Memory B cell (primary cell): Measurements from ENCODE around the gene IL22RA1.
A peak's percentile ranks its signal among the peaks of the same experiment; 100 is the strongest.

Source experiments
- ATAC-seq: fragments of 150-1000 bp; cut with Tn5 transposase; 2 replicates; pipeline ENCODE4 v1.10.0; 2021; ENCODE audit warnings: low read depth, mild to moderate bottlenecking, moderate library complexity
- DNase-seq, 2 donors: peaks; one replicate each; pipeline ENCODE4 v3.0.0; 2022; ENCODE audit warnings: low spot score in 2 of 2
- H3K27ac Mint-ChIP-seq: one replicate; pipeline ENCODE4 v1.8.0; 2022; ENCODE audit warnings: mild to moderate bottlenecking, moderate library complexity, mixed read lengths
- H3K27me3 Mint-ChIP-seq: one replicate; pipeline ENCODE4 v1.8.0; 2022; ENCODE audit warnings: mixed read lengths
- H3K36me3 Mint-ChIP-seq: one replicate; pipeline ENCODE4 v1.8.0; 2022; ENCODE audit warnings: mild to moderate bottlenecking, mixed read lengths
- H3K4me1 Mint-ChIP-seq: one replicate; pipeline ENCODE4 v1.8.0; 2022; ENCODE audit warnings: mixed read lengths
- H3K4me3 Mint-ChIP-seq: one replicate; pipeline ENCODE4 v1.8.0; 2022; ENCODE audit warnings: mild to moderate bottlenecking, moderate library complexity, mixed read lengths
- H3K9me3 Mint-ChIP-seq: one replicate; pipeline ENCODE4 v1.8.0; 2022; ENCODE audit warnings: mixed read lengths

The IL22RA1 gene

GRCh38 chr1:24178407-24178806 is 35.5 kb upstream of the IL22RA1 start:
- ATAC-seq = no peak
- H3K9me3 Mint-ChIP-seq = peaks cover 5% of the 10 kb centered on the region
- peaks cover 37% of the 10 kb centered on the region for H3K36me3 Mint-ChIP-seq
- H3K4me1 Mint-ChIP-seq = peaks cover 38% of the 10 kb centered on the region
- no peak for DNase-seq
- H3K27me3 Mint-ChIP-seq = no peaks in the 10 kb centered on the region
- H3K4me3 Mint-ChIP-seq = no peak overlapping the region
- H3K27ac Mint-ChIP-seq = no peak overlapping the region

GRCh38 chr1:24177161-24177560 is 34.2 kb upstream of the IL22RA1 start:
- Mint-ChIP-seq H3K9me3 (peaks cover 5% of the 10 kb centered on the region), H3K27me3 (no peaks in the 10 kb centered on the region), H3K4me3 (no peak overlapping the region), H3K36me3 (peaks cover 39% of the 10 kb centered on the region), H3K27ac (peak overlapping the region; percentile 62), H3K4me1 (peaks cover 38% of the 10 kb centered on the region)
- DNase-seq (no peak), ATAC-seq (no peak)

- H3K4me3 Mint-ChIP-seq = no peak overlapping the region
- no peak for DNase-seq
- H3K27ac Mint-ChIP-seq = no peak overlapping the region
- no peak for ATAC-seq
- H3K36me3 Mint-ChIP-seq = peaks cover 33% of the 10 kb centered on the region
- peaks cover 5% of the 10 kb centered on the region for H3K9me3 Mint-ChIP-seq
- H3K4me1 Mint-ChIP-seq = peaks cover 27% of the 10 kb centered on the region
- no peaks in the 10 kb centered on the region for H3K27me3 Mint-ChIP-seq
These were observed 32.3 kb upstream of the IL22RA1 start for GRCh38 chr1:24175033-24175755.

GRCh38 chr1:24173638-24174575 is 31.0 kb upstream of the IL22RA1 start:
- Mint-ChIP-seq H3K27ac (peak overlapping the region; percentile 37), H3K4me3 (no peak overlapping the region), H3K4me1 (peaks cover 23% of the 10 kb centered on the region)

GRCh38 chr1:24172598-24172997 is 29.7 kb upstream of the IL22RA1 start:
- no peak for DNase-seq
- Mint-ChIP-seq H3K9me3 (peaks cover 5% of the 10 kb centered on the region), H3K27me3 (no peaks in the 10 kb centered on the region), H3K4me3 (no peak overlapping the region), H3K4me1 (peaks cover 26% of the 10 kb centered on the region), H3K36me3 (peaks cover 34% of the 10 kb centered on the region), H3K27ac (no peak overlapping the region)
- ATAC-seq = no peak

More at GRCh38 chr1:24173638-24174575, 31.0 kb upstream of the IL22RA1 start:
- Mint-ChIP-seq H3K9me3 (peaks cover 5% of the 10 kb centered on the region), H3K27me3 (no peaks in the 10 kb centered on the region), H3K36me3 (peaks cover 29% of the 10 kb centered on the region)
- DNase-seq = no peak
- ATAC-seq = no peak

GRCh38 chr1:24169286-24169685 is 26.3 kb upstream of the IL22RA1 start:
- no peak overlapping the region for H3K27ac Mint-ChIP-seq
- DNase-seq = no peak
- ATAC-seq = no peak
- no peak overlapping the region for H3K4me3 Mint-ChIP-seq
- H3K27me3 Mint-ChIP-seq = no peaks in the 10 kb centered on the region
- peaks cover 2% of the 10 kb centered on the region for H3K9me3 Mint-ChIP-seq
- peaks cover 9% of the 10 kb centered on the region for H3K4me1 Mint-ChIP-seq
- H3K36me3 Mint-ChIP-seq = peaks cover 32% of the 10 kb centered on the region

- H3K36me3 Mint-ChIP-seq = peaks cover 24% of the 10 kb centered on the region
- peaks cover 6% of the 10 kb centered on the region for H3K4me1 Mint-ChIP-seq
- no peak for ATAC-seq
- H3K9me3 Mint-ChIP-seq = no peaks in the 10 kb centered on the region
- no peaks in the 10 kb centered on the region for H3K27me3 Mint-ChIP-seq
- no peak for DNase-seq
- no peak overlapping the region for H3K27ac Mint-ChIP-seq
- no peak overlapping the region for H3K4me3 Mint-ChIP-seq
These were observed 25.3 kb upstream of the IL22RA1 start for GRCh38 chr1:24168245-24168644.

GRCh38 chr1:24167008-24167407 is 24.1 kb upstream of the IL22RA1 start:
- Mint-ChIP-seq H3K36me3 (peaks cover 24% of the 10 kb centered on the region), H3K27ac (no peak overlapping the region), H3K9me3 (no peaks in the 10 kb centered on the region), H3K4me1 (peaks cover 6% of the 10 kb centered on the region), H3K4me3 (no peak overlapping the region), H3K27me3 (no peaks in the 10 kb centered on the region)
- DNase-seq = no peak
- no peak for ATAC-seq

GRCh38 chr1:24165500-24165899 is 22.6 kb upstream of the IL22RA1 start:
- Mint-ChIP-seq H3K9me3 (no peaks in the 10 kb centered on the region), H3K4me1 (peaks cover 6% of the 10 kb centered on the region), H3K4me3 (no peak overlapping the region), H3K36me3 (peaks cover 27% of the 10 kb centered on the region), H3K27ac (peak overlapping the region; percentile 42), H3K27me3 (no peaks in the 10 kb centered on the region)
- ATAC-seq = no peak
- no peak for DNase-seq

GRCh38 chr1:24164004-24164403 is 21.1 kb upstream of the IL22RA1 start:
- Mint-ChIP-seq H3K27me3 (no peaks in the 10 kb centered on the region), H3K36me3 (peaks cover 27% of the 10 kb centered on the region), H3K27ac (no peak overlapping the region), H3K4me1 (peaks cover 6% of the 10 kb centered on the region), H3K4me3 (no peak overlapping the region), H3K9me3 (no peaks in the 10 kb centered on the region)
- ATAC-seq (no peak), DNase-seq (no peak)

- H3K36me3 Mint-ChIP-seq = peaks cover 29% of the 10 kb centered on the region
- H3K4me1 Mint-ChIP-seq = peaks cover 2% of the 10 kb centered on the region
- H3K9me3 Mint-ChIP-seq = no peaks in the 10 kb centered on the region
- H3K27me3 Mint-ChIP-seq = no peaks in the 10 kb centered on the region
- DNase-seq (no peak), ATAC-seq (no peak)
- no peak overlapping the region for H3K4me3 Mint-ChIP-seq
- no peak overlapping the region for H3K27ac Mint-ChIP-seq
These were observed 19.3 kb upstream of the IL22RA1 start for GRCh38 chr1:24162201-24162600.

GRCh38 chr1:24161270-24161669 is 18.3 kb upstream of the IL22RA1 start:
- Mint-ChIP-seq H3K36me3 (peaks cover 28% of the 10 kb centered on the region), H3K4me3 (no peak overlapping the region), H3K4me1 (peaks cover 1% of the 10 kb centered on the region), H3K27ac (no peak overlapping the region), H3K9me3 (no peaks in the 10 kb centered on the region), H3K27me3 (no peaks in the 10 kb centered on the region)
- DNase-seq (no peak), ATAC-seq (no peak)

- no peak for ATAC-seq
- H3K9me3 Mint-ChIP-seq = no peaks in the 10 kb centered on the region
- H3K36me3 Mint-ChIP-seq = peaks cover 19% of the 10 kb centered on the region
- peaks cover 14% of the 10 kb centered on the region for H3K4me1 Mint-ChIP-seq
- no peaks in the 10 kb centered on the region for H3K27me3 Mint-ChIP-seq
- no peak for DNase-seq
- H3K4me3 Mint-ChIP-seq = no peak overlapping the region
- no peak overlapping the region for H3K27ac Mint-ChIP-seq
These were observed 16.4 kb upstream of the IL22RA1 start for GRCh38 chr1:24159366-24159765.

GRCh38 chr1:24157918-24158481 is 15.1 kb upstream of the IL22RA1 start:
- DNase-seq (no peak), ATAC-seq (no peak)
- Mint-ChIP-seq H3K36me3 (peaks cover 18% of the 10 kb centered on the region), H3K27ac (no peak overlapping the region), H3K4me1 (peaks cover 14% of the 10 kb centered on the region), H3K4me3 (no peak overlapping the region), H3K27me3 (no peaks in the 10 kb centered on the region), H3K9me3 (no peaks in the 10 kb centered on the region)
